ENCODE results near the gene COL7A1.

The COL7A1 gene

DNA sequence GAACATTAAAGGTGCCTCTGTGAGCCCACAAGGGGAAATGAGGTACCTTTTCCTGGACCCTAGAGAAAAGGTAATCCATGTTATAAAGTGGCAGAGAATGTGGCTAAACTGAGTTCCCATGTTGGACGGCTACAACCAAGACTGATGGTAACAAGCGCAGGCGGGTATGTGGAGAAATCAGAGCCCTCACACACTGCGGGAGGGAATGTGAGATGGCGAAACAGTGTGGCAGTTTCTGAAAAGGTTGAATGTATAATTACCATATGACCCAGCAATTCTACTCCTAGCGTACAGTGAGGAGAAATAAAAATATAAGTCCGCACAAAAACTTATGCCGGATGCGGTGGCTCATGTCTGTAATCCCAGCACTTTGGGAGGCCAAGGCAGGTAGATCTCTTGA, 67.1 kb downstream of the COL7A1 start:
- no peak overlapping the region for H3K4me3 ChIP-seq (ENCODE audit: low read depth, low read length)
- TF ChIP-seq CTCF (IDR thresholded peaks at IDR 0.05; ENCODE audit: low read depth, low read length), result no peak
- no peak for DNase-seq (ENCODE audit: low read depth, low spot score)
- in situ Hi-C loops (cut with HindIII; ENCODE audit: low sequenced_read_pairs), result no loop called here

GRCh38 chr3:48524970-48525369, 70.2 kb downstream of the COL7A1 start:
- TF ChIP-seq CTCF (IDR thresholded peaks at IDR 0.05; ENCODE audit: low read depth, low read length), result no peak
- in situ Hi-C loops (cut with HindIII; ENCODE audit: low sequenced_read_pairs), result no loop called here
- no peak overlapping the region for H3K4me3 ChIP-seq (ENCODE audit: low read depth, low read length)
- no peak for DNase-seq (ENCODE audit: low read depth, low spot score)

DNA sequence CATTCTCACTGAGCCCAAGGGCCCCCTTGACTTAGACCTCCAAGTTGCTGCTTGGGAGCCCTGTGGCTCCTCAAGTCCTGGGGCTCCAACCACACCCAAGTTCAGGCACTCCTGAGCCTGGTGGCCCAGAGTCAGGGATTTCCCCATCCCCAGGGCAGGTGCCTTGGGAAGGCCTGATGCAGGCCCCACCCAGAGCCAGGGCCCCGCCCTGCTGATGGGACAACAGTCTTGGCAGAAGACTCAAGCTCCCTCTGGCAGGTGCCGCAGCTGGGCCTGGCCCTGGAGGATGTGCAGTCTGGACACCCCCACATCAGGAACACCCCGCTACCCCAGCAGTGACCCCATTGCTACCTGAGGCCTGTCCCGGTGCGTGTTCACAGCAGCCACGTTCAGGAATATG, 73.5 kb downstream of the COL7A1 start:
- in situ Hi-C loops (cut with HindIII; ENCODE audit: low sequenced_read_pairs), result no loop called here
- DNase-seq (ENCODE audit: low read depth, low spot score), result no peak
- no peak for TF ChIP-seq CTCF (IDR thresholded peaks at IDR 0.05; ENCODE audit: low read depth, low read length)
- no peak overlapping the region for H3K4me3 ChIP-seq (ENCODE audit: low read depth, low read length)

DNA sequence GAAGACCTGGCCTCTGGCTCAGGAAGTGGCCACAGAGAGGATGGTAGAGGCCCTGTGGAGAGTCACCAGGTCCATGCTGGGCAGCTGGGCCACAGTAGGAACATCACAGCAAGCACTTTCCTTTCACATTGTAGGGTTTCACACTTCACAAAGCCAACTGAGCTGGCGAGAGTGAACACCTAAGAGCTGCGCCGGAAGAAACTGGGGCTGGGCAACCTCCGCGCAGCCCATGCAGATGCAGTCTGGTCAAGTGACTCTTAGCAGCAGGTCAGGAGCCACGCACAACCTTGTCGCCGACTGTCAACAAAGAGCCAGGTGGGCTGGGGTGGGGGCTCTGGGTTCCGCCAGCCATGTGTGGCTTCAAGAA, 75.9 kb downstream of the COL7A1 start:
- DNase-seq (ENCODE audit: low read depth, low spot score), result no peak
- in situ Hi-C loops (cut with HindIII; ENCODE audit: low sequenced_read_pairs), result no loop called here
- TF ChIP-seq CTCF (IDR thresholded peaks at IDR 0.05; ENCODE audit: low read depth, low read length), result no peak
- H3K4me3 ChIP-seq (ENCODE audit: low read depth, low read length), result no peak overlapping the region

GRCh38 chr3:48518638-48519276, 76.4 kb downstream of the COL7A1 start:
- in situ Hi-C loops (cut with HindIII; ENCODE audit: low sequenced_read_pairs), result no loop called here
- no peak for TF ChIP-seq CTCF (IDR thresholded peaks at IDR 0.05; ENCODE audit: low read depth, low read length)
- H3K4me3 ChIP-seq (ENCODE audit: low read depth, low read length), result no peak overlapping the region
- no peak for DNase-seq (ENCODE audit: low read depth, low spot score)

DNA sequence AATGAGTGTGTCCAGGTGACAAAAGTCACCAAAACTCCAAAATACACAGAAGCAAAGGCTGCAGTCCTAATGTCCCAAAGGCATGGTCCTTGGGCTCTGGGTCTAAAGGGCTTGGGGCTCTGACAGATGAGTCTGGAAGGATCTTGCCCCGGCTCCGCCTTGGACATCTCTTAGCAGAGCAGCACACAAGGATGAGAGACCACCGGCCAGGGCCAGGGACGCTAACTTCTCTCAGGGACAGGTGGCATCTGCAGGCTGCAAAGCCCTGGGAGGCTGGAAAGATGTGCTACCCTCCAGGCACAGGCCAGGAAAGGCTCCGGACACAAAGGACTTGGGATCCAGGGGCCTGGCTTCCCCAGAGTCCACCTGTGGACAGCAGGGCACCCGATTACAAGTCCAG, 77.1 kb downstream of the COL7A1 start:
- no peak for TF ChIP-seq CTCF (IDR thresholded peaks at IDR 0.05; ENCODE audit: low read depth, low read length)
- H3K4me3 ChIP-seq (ENCODE audit: low read depth, low read length), result no peak overlapping the region
- in situ Hi-C loops (cut with HindIII; ENCODE audit: low sequenced_read_pairs), result no loop called here
- DNase-seq (ENCODE audit: low read depth, low spot score), result no peak

DNA sequence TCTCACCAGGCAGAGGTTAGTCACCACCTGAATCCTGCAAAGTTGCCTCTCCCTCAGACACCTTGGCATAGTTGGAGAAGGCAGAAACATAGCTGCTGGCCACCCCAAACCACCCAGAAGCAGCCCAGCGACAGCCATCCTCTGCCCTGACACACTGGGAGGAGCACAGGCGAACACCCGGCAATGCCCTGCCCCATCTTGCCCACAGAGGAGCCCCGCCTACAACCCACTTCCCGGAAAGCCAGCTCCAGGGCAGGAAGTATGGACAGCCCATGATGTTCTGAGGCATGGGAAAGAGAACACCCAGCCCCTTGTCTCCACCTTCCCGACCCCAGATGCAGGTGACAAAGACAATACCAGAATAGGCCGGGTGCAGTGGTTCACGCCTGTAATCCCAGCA, 78.6 kb downstream of the COL7A1 start:
- H3K4me3 ChIP-seq (ENCODE audit: low read depth, low read length), result no peak overlapping the region
- no peak for DNase-seq (ENCODE audit: low read depth, low spot score)
- TF ChIP-seq CTCF (IDR thresholded peaks at IDR 0.05; ENCODE audit: low read depth, low read length), result no peak
- in situ Hi-C loops (cut with HindIII; ENCODE audit: low sequenced_read_pairs), result no loop called here
